GM12801 (cell line): Measurements from ENCODE around the gene ATP2C2.

Experiments
- CTCF ChIP-seq: IDR thresholded peaks from one replicate; pipeline ENCODE4 v1.5.1; 2011; ENCODE audit warnings: control low read depth; ENCODE audit not compliant: insufficient read length; ENCODE audit errors: extremely low read depth

The ATP2C2 gene

GRCh38 chr16:84391151-84392030 lies 23.1 kb downstream of the ATP2C2 start:
- TF ChIP-seq CTCF, result no peak

- TF ChIP-seq CTCF, result no peak
Observed at GRCh38 chr16:84392031-84392360, 23.7 kb downstream of the ATP2C2 start.

- no peak for TF ChIP-seq CTCF
Observed at GRCh38 chr16:84396537-84397008, 28.2 kb downstream of the ATP2C2 start.

- no peak for TF ChIP-seq CTCF
Observed at GRCh38 chr16:84397090-84397489, 28.8 kb downstream of the ATP2C2 start.

GRCh38 chr16:84398701-84399100 lies 30.4 kb downstream of the ATP2C2 start:
- TF ChIP-seq CTCF, result no peak

GRCh38 chr16:84404324-84404723 lies 36.0 kb downstream of the ATP2C2 start:
- TF ChIP-seq CTCF, result no peak

GRCh38 chr16:84404936-84405639 lies 36.8 kb downstream of the ATP2C2 start:
- no peak for TF ChIP-seq CTCF
